Transverse colon (tissue), 4 donors: ENCODE results near the gene IP6K3. TPM values are rescaled to one million over a fixed set of nuclear protein-coding genes. Genes with fewer than 3 reads are reported as not detected.

ENCODE experiments used
- DNase-seq: peaks from one replicate; pipeline ENCODE4 v3.0.0-alpha.2; 2019
- H3K27ac ChIP-seq, 4 donors: fragments of 200-600 bp; sonication (generic); 2 replicates each; pipeline ENCODE4 v1.5.1; 2016 to 2018; ENCODE audit warnings: inconsistent platforms in 4 of 4
- H3K27me3 ChIP-seq: fragments of 200-600 bp; sonication (generic); 2 replicates; pipeline ENCODE4 v1.5.1; 2017; ENCODE audit warnings: inconsistent platforms
- H3K36me3 ChIP-seq, 4 donors: fragments of 200-600 bp; sonication (generic); 2 replicates each; pipeline ENCODE4 v1.5.1; 2017 to 2019; ENCODE audit warnings: inconsistent platforms in 4 of 4
- H3K4me1 ChIP-seq, 4 donors: fragments of 200-600 bp; sonication (generic); 2 replicates each; pipeline ENCODE4 v1.5.1; 2017 to 2020; ENCODE audit warnings: inconsistent platforms in 4 of 4
- H3K4me3 ChIP-seq, 4 donors: fragments of 200-600 bp; sonication (generic); 1 replicate in 1 of 4; 2 replicates in 3 of 4; pipeline versions ENCODE4 v1.5.1 to v1.6.1; 2017 to 2019; ENCODE audit warnings: inconsistent platforms in 4 of 4
- H3K9me3 ChIP-seq, 2 donors: fragments of 200-600 bp; sonication (generic); 2 replicates each; pipeline ENCODE4 v1.5.1; 2017 to 2019; ENCODE audit warnings: inconsistent platforms in 2 of 2
- CTCF ChIP-seq, 5 experiments: fragments of 200-600 bp in 3 of 5; fragments of 450-650 bp in 2 of 5; sonication (generic) in 3 of 5; IDR thresholded peaks; 1 replicate in 2 of 5; 2 replicates in 3 of 5; pipeline ENCODE4 v1.5.1; 2016 to 2017; ENCODE audit warnings: antibody characterized with exemption in 5 of 5, inconsistent platforms in 3 of 5, mild to moderate bottlenecking in 2 of 5, moderate library complexity in 1 of 5
- EP300 ChIP-seq: sonication (generic); formaldehyde crosslinking; IDR thresholded peaks from one replicate; pipeline ENCODE4 v1.6.1; 2017; ENCODE audit warnings: antibody characterized with exemption, low read depth
- POLR2A ChIP-seq: fragments of 450-650 bp; IDR thresholded peaks from one replicate; pipeline ENCODE4 v1.6.1; 2016; ENCODE audit warnings: antibody characterized with exemption, mild to moderate bottlenecking, moderate library complexity
- POLR2AphosphoS5 ChIP-seq, 3 donors: sonication (generic); formaldehyde crosslinking; IDR thresholded peaks; one replicate each; pipeline ENCODE4 v1.6.1; 2016; ENCODE audit warnings: antibody characterized with exemption in 3 of 3
- WGBS, 2 donors: methylation state at CpG; one replicate each; pipeline ENCODE4 v1.1.5; 2018; ENCODE audit warnings: low coverage in 1 of 2; 5-methylcytosine and 5-hydroxymethylcytosine counted together
- in situ Hi-C, 4 donors: fragments of 200-750 bp; cut with MboI; loops; one replicate each; pipeline versions ENCODE4 v1.15.0 to v1.15.1; 2017; ENCODE audit warnings: low sequenced_read_pairs in 3 of 4, low pct_ligation_motif_present in 1 of 4, low pct_unique_long_range_greater_than_20kb in 1 of 4
- intact Hi-C: fragments of 100-400 bp; cut with DNase I; formaldehyde crosslinking; loops from one replicate; pipeline ENCODE4 v1.15.1; 2023; ENCODE audit warnings: low total_unique reads
- total RNA-seq, 4 donors: library from RNA; depleted of rRNA; stranded (reverse); fragments of >200 nt; gene quantifications; one replicate each; pipeline ENCODE4 v1.1.0, GENCODE V29; 2016

IP6K3 gene
- total RNA-seq, 4 donors from 2014 or later, result 1.00 to 2.9 (median 1.9) TPM; not detected in 1

- no peak for DNase-seq
- H3K27ac ChIP-seq, result no peak overlapping the region
Measured at GRCh38 chr6:33716379-33716778, 30.3 kb downstream of the IP6K3 start.

DNA sequence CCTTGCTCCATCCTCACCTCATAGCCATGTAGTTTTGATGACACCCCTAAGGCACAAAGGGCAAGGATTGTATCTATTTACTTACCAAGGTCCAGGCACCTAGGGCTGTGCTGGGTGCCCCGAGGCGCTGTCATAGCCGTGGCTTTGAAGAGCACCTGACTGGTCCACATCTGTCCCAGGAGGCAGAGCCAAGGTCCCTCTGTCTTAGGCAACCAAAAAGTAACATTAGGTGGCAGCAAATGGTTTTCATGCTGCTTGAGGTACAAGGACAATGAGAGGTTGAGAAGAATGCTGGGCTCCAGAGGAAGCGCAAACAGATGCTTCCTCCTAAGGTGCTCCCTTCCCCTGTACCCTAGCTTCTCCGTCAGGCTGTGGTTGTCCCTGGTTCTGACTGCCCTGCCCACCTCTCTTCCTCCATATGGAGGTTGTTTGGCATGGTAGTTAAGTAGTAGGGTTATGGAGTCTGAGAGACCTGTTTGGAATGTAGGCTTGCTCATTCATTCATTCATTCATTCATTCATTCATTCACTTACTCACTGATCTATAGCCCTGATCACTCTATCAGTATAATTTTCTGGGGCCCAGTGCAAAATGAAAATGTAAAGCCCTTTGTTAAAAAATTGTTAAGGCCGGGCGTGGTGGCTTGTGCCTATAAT lies 32.2 kb downstream of the IP6K3 start:
- intact Hi-C loops (no loop called here), in situ Hi-C loops (no loop called here)
- WGBS, 2 donors, result 91% methylated on average over 4 to 7 of the region's 7 CpGs
- TF ChIP-seq CTCF (IDR thresholded peaks at IDR 0.05) (no peak), EP300 (no peak), POLR2AphosphoS5 (IDR thresholded peaks at IDR 0.05) (no peak), POLR2A (no peak)
- Histone ChIP-seq H3K27ac (no peak overlapping the region), H3K4me1 (peaks cover 7 to 19% (median 18%) of the 10 kb centered on the region in 4 donors), H3K4me3 (no peak overlapping the region), H3K27me3 (no peaks in the 10 kb centered on the region), H3K9me3 (no peaks in the 10 kb centered on the region), H3K36me3 (no peaks in the 10 kb centered on the region)
- no peak for DNase-seq

More at GRCh38 chr6:33716379-33716778, 30.3 kb downstream of the IP6K3 start:
- no peaks in the 10 kb centered on the region for H3K36me3 ChIP-seq
- H3K9me3 ChIP-seq, result no peaks in the 10 kb centered on the region
- WGBS, 2 donors, result 46 to 54% methylated on average over 3 to 7 of the region's 7 CpGs
- H3K4me1 ChIP-seq, result peaks cover 0 to 10% (median 9%) of the 10 kb centered on the region in 4 donors
- intact Hi-C loops, result no loop called here
- no peak for TF ChIP-seq POLR2AphosphoS5 (IDR thresholded peaks at IDR 0.05)
- no peak for TF ChIP-seq CTCF (IDR thresholded peaks at IDR 0.05)
- TF ChIP-seq POLR2A, result no peak
- no peak overlapping the region for H3K4me3 ChIP-seq
- in situ Hi-C loops, result no loop called here
- H3K27me3 ChIP-seq, result no peaks in the 10 kb centered on the region

- H3K4me1 ChIP-seq, result peaks cover 7 to 19% (median 18%) of the 10 kb centered on the region in 4 donors
- H3K36me3 ChIP-seq, result no peaks in the 10 kb centered on the region
- intact Hi-C loops, result no loop called here
- DNase-seq, result no peak
- H3K4me3 ChIP-seq, result no peak overlapping the region
- in situ Hi-C loops, result no loop called here
- no peaks in the 10 kb centered on the region for H3K9me3 ChIP-seq
- no peaks in the 10 kb centered on the region for H3K27me3 ChIP-seq
- 83 to 88% methylated on average over 2 of the region's 2 CpGs for whole genome bisulfite sequencing, 2 donors
- no peak for TF ChIP-seq CTCF (IDR thresholded peaks at IDR 0.05)
- TF ChIP-seq POLR2AphosphoS5 (IDR thresholded peaks at IDR 0.05), result no peak
- TF ChIP-seq POLR2A, result no peak
- no peak overlapping the region for H3K27ac ChIP-seq
Measured at GRCh38 chr6:33713786-33714185, 32.9 kb downstream of the IP6K3 start.

- Histone ChIP-seq H3K9me3 (no peaks in the 10 kb centered on the region), H3K27ac (no peak overlapping the region), H3K4me3 (no peak overlapping the region), H3K27me3 (no peaks in the 10 kb centered on the region), H3K4me1 (peaks cover 7 to 19% (median 16%) of the 10 kb centered on the region in 4 donors), H3K36me3 (no peaks in the 10 kb centered on the region)
- no peak for DNase-seq
- in situ Hi-C loops, result no loop called here
- intact Hi-C loops, result no loop called here
- TF ChIP-seq EP300 (no peak), POLR2AphosphoS5 (IDR thresholded peaks at IDR 0.05) (no peak), POLR2A (no peak)
- 79 to 96% methylated on average over 2 to 3 of the region's 3 CpGs for WGBS, 2 donors
Measured at GRCh38 chr6:33712914-33713313, 33.8 kb downstream of the IP6K3 start.
